Activated naive CD8-positive, alpha-beta T cell treated with anti-CD3 and anti-CD28 coated beads, Interleukin-2, amount 50 U/mL, for 24 hours (primary cell): ENCODE data around the gene CPB1.
"Not testable (repeated sequence)": the region's sequence is repeated elsewhere in the genome, so short reads cannot be mapped to it uniquely, and the experiment has no call there.

ENCODE experiments used
- ATAC-seq: fragments of 150-1000 bp; cut with Tn5 transposase; one replicate; pipeline ENCODE4 v1.10.0; 2021
- DNase-seq: peaks from one replicate; pipeline ENCODE4 v3.0.0; 2021
- H3K27ac Mint-ChIP-seq: one replicate; pipeline ENCODE4 v1.8.0; 2021; ENCODE audit warnings: mild to moderate bottlenecking, mixed read lengths
- H3K27me3 Mint-ChIP-seq: one replicate; pipeline ENCODE4 v1.8.0; 2021; ENCODE audit warnings: mixed read lengths
- H3K36me3 Mint-ChIP-seq: one replicate; pipeline ENCODE4 v1.8.0; 2021; ENCODE audit warnings: low read depth, mixed read lengths
- H3K4me1 Mint-ChIP-seq: one replicate; pipeline ENCODE4 v1.8.0; 2021; ENCODE audit warnings: mixed read lengths
- H3K4me3 Mint-ChIP-seq: one replicate; pipeline ENCODE4 v1.8.0; 2021; ENCODE audit warnings: mild to moderate bottlenecking, moderate library complexity, mixed read lengths
- H3K9me3 Mint-ChIP-seq: one replicate; pipeline ENCODE4 v1.8.0; 2021; ENCODE audit warnings: mixed read lengths

Gene CPB1

GRCh38 chr3:148827585-148827984 lies at the start of gene CPB1:
CPB1 (plus strand) TSS chr3:148827811; CDS start chr3:148827824, 13 bp downstream.
- no peak for DNase-seq
- ATAC-seq, result no peak
- no peaks in the 10 kb centered on the region for H3K27me3 Mint-ChIP-seq
- no peaks in the 10 kb centered on the region for H3K36me3 Mint-ChIP-seq
- H3K9me3 Mint-ChIP-seq, result no peaks in the 10 kb centered on the region
- no peak within 1 kb of the TSS for H3K27ac Mint-ChIP-seq
- no peak within 1 kb of the TSS for H3K4me3 Mint-ChIP-seq
- H3K4me1 Mint-ChIP-seq, result no peaks in the 10 kb centered on the region

GRCh38 chr3:148778926-148779325 lies 48.7 kb upstream of the CPB1 start:
- Mint-ChIP-seq H3K4me3 (no peak overlapping the region), H3K27me3 (no peaks in the 10 kb centered on the region)

GRCh38 chr3:148785026-148785425 lies 42.6 kb upstream of the CPB1 start:
- H3K9me3 Mint-ChIP-seq, ATAC-seq, H3K4me3 Mint-ChIP-seq, DNase-seq, H3K27ac Mint-ChIP-seq, H3K36me3 Mint-ChIP-seq, H3K27me3 Mint-ChIP-seq, H3K4me1 Mint-ChIP-seq: not testable (repeated sequence)

More at GRCh38 chr3:148778926-148779325, 48.7 kb upstream of the CPB1 start:
- no peaks in the 10 kb centered on the region for H3K4me1 Mint-ChIP-seq
- ATAC-seq (no peak), DNase-seq (no peak)
- no peak overlapping the region for H3K27ac Mint-ChIP-seq
- H3K36me3 Mint-ChIP-seq, result no peaks in the 10 kb centered on the region
- H3K9me3 Mint-ChIP-seq, result peaks cover 4% of the 10 kb centered on the region

- H3K27me3 Mint-ChIP-seq, DNase-seq, H3K4me1 Mint-ChIP-seq, H3K36me3 Mint-ChIP-seq, H3K27ac Mint-ChIP-seq, H3K4me3 Mint-ChIP-seq, H3K9me3 Mint-ChIP-seq, ATAC-seq: not testable (repeated sequence)
These were observed 41.5 kb upstream of the CPB1 start for GRCh38 chr3:148786159-148786558.

- H3K27ac Mint-ChIP-seq, result no peak overlapping the region
- peaks cover 2% of the 10 kb centered on the region for H3K27me3 Mint-ChIP-seq
- H3K4me1 Mint-ChIP-seq, result no peaks in the 10 kb centered on the region
- H3K4me3 Mint-ChIP-seq, result no peak overlapping the region
- DNase-seq (no peak), ATAC-seq (no peak)
- H3K9me3 Mint-ChIP-seq, result no peaks in the 10 kb centered on the region
- H3K36me3 Mint-ChIP-seq, result no peaks in the 10 kb centered on the region
These were observed 38.5 kb upstream of the CPB1 start for GRCh38 chr3:148789146-148789545.

GRCh38 chr3:148789906-148790305 lies 37.7 kb upstream of the CPB1 start:
- Mint-ChIP-seq H3K36me3 (no peaks in the 10 kb centered on the region), H3K27me3 (peaks cover 2% of the 10 kb centered on the region), H3K27ac (no peak overlapping the region), H3K4me1 (no peaks in the 10 kb centered on the region), H3K4me3 (no peak overlapping the region), H3K9me3 (no peaks in the 10 kb centered on the region)
- ATAC-seq (no peak), DNase-seq (no peak)

- DNase-seq (no peak), ATAC-seq (no peak)
- H3K4me1 Mint-ChIP-seq, result no peaks in the 10 kb centered on the region
- H3K36me3 Mint-ChIP-seq, result no peaks in the 10 kb centered on the region
- no peak overlapping the region for H3K4me3 Mint-ChIP-seq
- no peak overlapping the region for H3K27ac Mint-ChIP-seq
- H3K27me3 Mint-ChIP-seq, result peaks cover 2% of the 10 kb centered on the region
- H3K9me3 Mint-ChIP-seq, result no peaks in the 10 kb centered on the region
These were observed 37.2 kb upstream of the CPB1 start for GRCh38 chr3:148790370-148790769.

- no peak overlapping the region for H3K27ac Mint-ChIP-seq
These were observed 36.5 kb upstream of the CPB1 start for GRCh38 chr3:148790851-148791735.

GRCh38 chr3:148791920-148792319 lies 35.7 kb upstream of the CPB1 start:
- no peaks in the 10 kb centered on the region for H3K36me3 Mint-ChIP-seq
- DNase-seq (no peak), ATAC-seq (no peak)
- no peak overlapping the region for H3K27ac Mint-ChIP-seq
- no peaks in the 10 kb centered on the region for H3K9me3 Mint-ChIP-seq
- no peak overlapping the region for H3K4me3 Mint-ChIP-seq
- H3K27me3 Mint-ChIP-seq, result peaks cover 2% of the 10 kb centered on the region
- H3K4me1 Mint-ChIP-seq, result no peaks in the 10 kb centered on the region

More at GRCh38 chr3:148790851-148791735, 36.5 kb upstream of the CPB1 start:
- Mint-ChIP-seq H3K36me3 (no peaks in the 10 kb centered on the region), H3K9me3 (no peaks in the 10 kb centered on the region), H3K4me3 (no peak overlapping the region), H3K4me1 (no peaks in the 10 kb centered on the region), H3K27me3 (peaks cover 2% of the 10 kb centered on the region)
- ATAC-seq (no peak), DNase-seq (no peak)

- ATAC-seq, result no peak
- no peak overlapping the region for H3K4me3 Mint-ChIP-seq
These were observed 35.1 kb upstream of the CPB1 start for GRCh38 chr3:148792516-148792915.

GRCh38 chr3:148796799-148797198 lies 30.8 kb upstream of the CPB1 start:
- Mint-ChIP-seq H3K36me3 (no peaks in the 10 kb centered on the region), H3K4me3 (no peak overlapping the region), H3K4me1 (no peaks in the 10 kb centered on the region), H3K9me3 (peaks cover 6% of the 10 kb centered on the region), H3K27me3 (peaks cover 6% of the 10 kb centered on the region), H3K27ac (no peak overlapping the region)
- DNase-seq (no peak), ATAC-seq (no peak)

More at GRCh38 chr3:148792516-148792915, 35.1 kb upstream of the CPB1 start:
- no peaks in the 10 kb centered on the region for H3K27me3 Mint-ChIP-seq
- H3K9me3 Mint-ChIP-seq, result no peaks in the 10 kb centered on the region
- no peak overlapping the region for H3K27ac Mint-ChIP-seq
- no peaks in the 10 kb centered on the region for H3K36me3 Mint-ChIP-seq
- no peaks in the 10 kb centered on the region for H3K4me1 Mint-ChIP-seq
- DNase-seq, result no peak

GRCh38 chr3:148797795-148798194 lies 29.8 kb upstream of the CPB1 start:
- H3K4me1 Mint-ChIP-seq, result no peaks in the 10 kb centered on the region

GRCh38 chr3:148800414-148800813 lies 27.2 kb upstream of the CPB1 start:
- H3K27ac Mint-ChIP-seq, result no peak overlapping the region
- no peaks in the 10 kb centered on the region for H3K4me1 Mint-ChIP-seq
- H3K4me3 Mint-ChIP-seq, result no peak overlapping the region
- H3K36me3 Mint-ChIP-seq, result no peaks in the 10 kb centered on the region
- peaks cover 6% of the 10 kb centered on the region for H3K27me3 Mint-ChIP-seq
- ATAC-seq (no peak), DNase-seq (no peak)
- peaks cover 6% of the 10 kb centered on the region for H3K9me3 Mint-ChIP-seq

More at GRCh38 chr3:148797795-148798194, 29.8 kb upstream of the CPB1 start:
- DNase-seq (no peak), ATAC-seq (no peak)
- Mint-ChIP-seq H3K27me3 (peaks cover 6% of the 10 kb centered on the region), H3K4me3 (no peak overlapping the region), H3K9me3 (peaks cover 6% of the 10 kb centered on the region), H3K27ac (no peak overlapping the region), H3K36me3 (no peaks in the 10 kb centered on the region)

- H3K36me3 Mint-ChIP-seq, result no peaks in the 10 kb centered on the region
- no peak overlapping the region for H3K4me3 Mint-ChIP-seq
- no peaks in the 10 kb centered on the region for H3K4me1 Mint-ChIP-seq
- no peak overlapping the region for H3K27ac Mint-ChIP-seq
- DNase-seq (no peak), ATAC-seq (no peak)
- no peaks in the 10 kb centered on the region for H3K27me3 Mint-ChIP-seq
- H3K9me3 Mint-ChIP-seq, result no peaks in the 10 kb centered on the region
These were observed 17.8 kb upstream of the CPB1 start for GRCh38 chr3:148809835-148810234.

- Mint-ChIP-seq H3K36me3 (no peaks in the 10 kb centered on the region), H3K4me3 (no peak overlapping the region), H3K4me1 (no peaks in the 10 kb centered on the region), H3K9me3 (no peaks in the 10 kb centered on the region), H3K27me3 (peaks cover 2% of the 10 kb centered on the region), H3K27ac (no peak overlapping the region)
- no peak for DNase-seq
- no peak for ATAC-seq
These were observed 12.1 kb upstream of the CPB1 start for GRCh38 chr3:148815316-148816110.
